SK-N-SH (cell line): ENCODE measurements around the gene FRS2. TPM values are rescaled to one million over a fixed set of nuclear protein-coding genes. Genes with fewer than 3 reads are reported as not detected.
"Not testable (repeated sequence)": the region's sequence is repeated elsewhere in the genome, so short reads cannot be mapped to it uniquely, and the experiment has no call there.

Source experiments
- CTCF ChIA-PET: fragments of 300-600, 350-600 bp; formaldehyde crosslinking; extraction: SDS; loops from one replicate; lab custom pipeline; 2021; lab: Yijun Ruan, JAX
- POLR2A ChIA-PET: fragments of 350-600 bp; sonication (Branson Sonifier 250); formaldehyde crosslinking; extraction: SDS; loops from one replicate; lab custom pipeline; 2020; ENCODE audit warnings: antibody characterized with exemption, inconsistent platforms; lab: Yijun Ruan, JAX
- DNase-seq: peaks from one replicate; pipeline ENCODE4 v3.0.0; 2012
- H2AFZ ChIP-seq: fragments of 200-600 bp; sonication (generic); 2 replicates; pipeline ENCODE4 v1.8.1; 2016; ENCODE audit warnings: antibody characterized with exemption, mild to moderate bottlenecking, low read depth
- H3F3A ChIP-seq: fragments of 200-600 bp; sonication (generic); replicated peaks from 2 replicates; pipeline ENCODE3; 2016; ENCODE audit warnings: antibody characterized with exemption, mild to moderate bottlenecking; ENCODE audit not compliant: insufficient read depth
- H3K27ac ChIP-seq, 2 experiments: fragments of 200-500 bp in 1 of 2; fragments of 200-600 bp in 1 of 2; sonication (Bioruptor generic) in 1 of 2; sonication (generic), shearing (Covaris generic) in 1 of 2; 2 replicates each; pipeline versions ENCODE4 v1.5.1 to v1.6.1; 2014 to 2016; ENCODE audit warnings: low read depth in 2 of 2, inconsistent platforms in 1 of 2, low read length in 1 of 2, mild to moderate bottlenecking in 1 of 2, mixed read lengths in 1 of 2
- H3K27me3 ChIP-seq: fragments of 200-600 bp; sonication (generic), shearing (Covaris generic); 2 replicates; pipeline ENCODE4 v1.6.1; 2016; ENCODE audit warnings: mixed run types; ENCODE audit not compliant: insufficient read depth
- H3K36me3 ChIP-seq, 2 experiments: fragments of 200-500 bp in 1 of 2; fragments of 200-600 bp in 1 of 2; sonication (Bioruptor generic) in 1 of 2; sonication (generic) in 1 of 2; replicated peaks in 1 of 2; 2 replicates each; pipeline versions ENCODE3 to v1.5.1; 2014 to 2016; ENCODE audit warnings: low read length in 1 of 2, mild to moderate bottlenecking in 1 of 2; ENCODE audit not compliant: insufficient read depth in 2 of 2, control insufficient read depth in 1 of 2
- H3K4me1 ChIP-seq, 2 experiments: fragments of 200-500 bp in 1 of 2; fragments of 200-600 bp in 1 of 2; sonication (Bioruptor generic) in 1 of 2; sonication (generic), shearing (Covaris generic) in 1 of 2; 2 replicates each; pipeline versions ENCODE4 v1.5.1 to v1.6.1; 2014 to 2016; ENCODE audit warnings: low read depth in 1 of 2, low read length in 1 of 2, mixed run types in 1 of 2; ENCODE audit not compliant: insufficient read depth in 2 of 2, control insufficient read depth in 1 of 2
- H3K4me2 ChIP-seq: fragments of 200-600 bp; sonication (generic), shearing (Covaris generic); 2 replicates; pipeline ENCODE4 v1.6.1; 2017; ENCODE audit warnings: mixed run types
- H3K4me3 ChIP-seq, 2 experiments: fragments of 200-500 bp in 1 of 2; fragments of 200-600 bp in 1 of 2; sonication (Bioruptor generic) in 1 of 2; sonication (generic), shearing (Covaris generic) in 1 of 2; 2 replicates each; pipeline versions ENCODE4 v1.5.1 to v1.8.1; 2014 to 2016; ENCODE audit warnings: low read depth in 2 of 2, inconsistent platforms in 1 of 2, low read length in 1 of 2, mild to moderate bottlenecking in 1 of 2, mixed read lengths in 1 of 2, moderate library complexity in 1 of 2
- H3K79me2 ChIP-seq: fragments of 200-600 bp; sonication (generic); 2 replicates; pipeline ENCODE4 v1.8.1; 2017; ENCODE audit warnings: mild to moderate bottlenecking; ENCODE audit not compliant: insufficient read depth
- H3K9ac ChIP-seq: fragments of 200-600 bp; sonication (generic); 2 replicates; pipeline ENCODE4 v1.6.1; 2017; ENCODE audit warnings: mixed run types
- H3K9me2 ChIP-seq: fragments of 200-600 bp; sonication (generic); 2 replicates; pipeline ENCODE4 v1.6.1; 2017; ENCODE audit warnings: mixed run types
- H3K9me3 ChIP-seq: fragments of 200-600 bp; sonication (generic); 2 replicates; pipeline ENCODE4 v1.6.1; 2017; ENCODE audit warnings: mixed run types, mild to moderate bottlenecking, moderate library complexity
- H4K20me1 ChIP-seq: fragments of 200-600 bp; sonication (generic); 2 replicates; pipeline ENCODE4 v1.6.1; 2017; ENCODE audit warnings: mild to moderate bottlenecking, mixed run types; ENCODE audit not compliant: insufficient read depth
- CHD2 ChIP-seq: fragments of 150-350 bp; IDR thresholded peaks from 2 replicates; pipeline ENCODE4 v1.6.1; 2018; ENCODE audit warnings: low read length; ENCODE audit not compliant: partially characterized antibody
- JUND ChIP-seq: IDR thresholded peaks from 2 replicates; pipeline ENCODE4 v1.4.0; 2012
- MEF2A ChIP-seq: IDR thresholded peaks from 2 replicates; pipeline ENCODE4 v1.4.0; 2012; ENCODE audit warnings: low read depth, borderline replicate concordance
- NRF1 ChIP-seq: IDR thresholded peaks from 2 replicates; pipeline ENCODE4 v1.6.1; 2012; ENCODE audit warnings: low read depth, mild to moderate bottlenecking, low read length
- POLR2AphosphoS5 ChIP-seq: IDR thresholded peaks from 2 replicates; pipeline ENCODE4 v1.6.1; 2012; ENCODE audit warnings: low read depth, low read length
- RCOR1 ChIP-seq: fragments of 150-350 bp; IDR thresholded peaks from 2 replicates; pipeline ENCODE4 v1.6.1; 2017; ENCODE audit warnings: antibody characterized with exemption, low read length
- SIN3A ChIP-seq: IDR thresholded peaks from 2 replicates; pipeline ENCODE4 v1.6.1; 2012; ENCODE audit warnings: low read depth, mild to moderate bottlenecking, low read length, moderate library complexity, borderline replicate concordance
- YY1 ChIP-seq: IDR thresholded peaks from 2 replicates; pipeline ENCODE4 v1.4.0; 2012; ENCODE audit warnings: low read depth, mild to moderate bottlenecking
- WGBS: methylation state at CpG from one replicate; pipeline ENCODE4 v1.1.6; 2017; ENCODE audit warnings: low lambda C conversion rate; 5-methylcytosine and 5-hydroxymethylcytosine counted together
- polyA plus RNA-seq, 3 experiments: library from polyadenylated mRNA; depleted of rRNA; stranded (reverse); fragments of >200 nt; gene quantifications; 2 replicates each; pipeline ENCODE4 v1.2.3, GENCODE V29; 2012
- TF ChIP-seq, protein P1 (sequence below): fragments of 150-350 bp; IDR thresholded peaks from 2 replicates; pipeline ENCODE4 v1.6.1; 2017; ENCODE audit warnings: antibody characterized with exemption, low read length, low read depth, borderline replicate concordance

FRS2 gene
- polyA plus RNA-seq, 1 of the 3 experiments (the other 2 are of a cell fraction): 7.1 TPM

- peaks cover 11% of the 10 kb centered on the region for H3F3A ChIP-seq
- peaks cover 49% of the 10 kb centered on the region in 2 experiments for H3K36me3 ChIP-seq
- no peaks in the 10 kb centered on the region for H3K79me2 ChIP-seq
- POLR2A ChIA-PET: no interaction called here
- H2AFZ ChIP-seq: no peak overlapping the region
- H3K9me2 ChIP-seq: no peaks in the 10 kb centered on the region
- H3K4me1 ChIP-seq: no peaks in the 10 kb centered on the region
- no peak overlapping the region for H3K9ac ChIP-seq
- no peaks in the 10 kb centered on the region for H3K27me3 ChIP-seq
- no peaks in the 10 kb centered on the region; the same call in 1 of the 2 replicates for H4K20me1 ChIP-seq
- no peak overlapping the region for H3K27ac ChIP-seq
- CTCF ChIA-PET: no interaction called here
- DNase-seq: no peak
- no peak overlapping the region for H3K4me2 ChIP-seq
- TF ChIP-seq JUND (no peak), NRF1 (no peak), SIN3A (no peak)
- TF ChIP-seq, protein P1, sequence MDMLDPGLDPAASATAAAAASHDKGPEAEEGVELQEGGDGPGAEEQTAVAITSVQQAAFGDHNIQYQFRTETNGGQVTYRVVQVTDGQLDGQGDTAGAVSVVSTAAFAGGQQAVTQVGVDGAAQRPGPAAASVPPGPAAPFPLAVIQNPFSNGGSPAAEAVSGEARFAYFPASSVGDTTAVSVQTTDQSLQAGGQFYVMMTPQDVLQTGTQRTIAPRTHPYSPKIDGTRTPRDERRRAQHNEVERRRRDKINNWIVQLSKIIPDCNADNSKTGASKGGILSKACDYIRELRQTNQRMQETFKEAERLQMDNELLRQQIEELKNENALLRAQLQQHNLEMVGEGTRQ: no peak
- TF ChIP-seq, all 33 proteins: peak for 0
- Histone ChIP-seq H3K4me3 (no peak overlapping the region), H3K9me3 (no peaks in the 10 kb centered on the region)
Observed at GRCh38 chr12:69602954-69603353, 132.8 kb downstream of the FRS2 start.

DNA sequence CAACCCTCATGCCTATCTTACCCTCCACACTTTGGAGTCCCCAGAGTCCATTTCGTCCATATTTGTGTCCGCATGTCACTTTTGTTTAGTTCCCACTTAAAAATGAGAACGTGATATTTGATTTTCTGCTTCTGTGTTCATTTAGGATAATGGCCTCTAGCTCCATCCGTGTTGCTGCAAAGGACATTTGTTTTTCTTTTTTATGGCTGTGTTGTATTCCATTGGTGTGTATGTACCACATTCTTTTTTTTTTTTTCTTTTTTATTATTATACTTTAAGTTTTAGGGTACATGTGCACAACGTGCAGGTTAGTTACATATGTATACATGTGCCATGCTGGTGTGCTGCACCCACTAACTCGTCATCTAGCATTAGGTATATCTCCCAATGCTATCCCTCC lies 133.4 kb downstream of the FRS2 start:
- POLR2A ChIA-PET, H3K9me2 ChIP-seq, H3K79me2 ChIP-seq, H3K9me3 ChIP-seq, H3K27ac ChIP-seq, H4K20me1 ChIP-seq, H2AFZ ChIP-seq, H3K27me3 ChIP-seq, DNase-seq, H3K4me1 ChIP-seq, H3K9ac ChIP-seq, H3K4me2 ChIP-seq, H3K4me3 ChIP-seq: not testable (repeated sequence)
- CTCF ChIA-PET: interaction anchor here (0.8 kb wide), 1 partner anchor 37 kb away, joined by 3 read pairs; no protein-coding TSS in a partner anchor
- Histone ChIP-seq H3K36me3 (peaks cover 43% of the 10 kb centered on the region in 2 experiments), H3F3A (peaks cover 11% of the 10 kb centered on the region)
- 97% methylated on average over 6 of the region's 6 CpGs for WGBS

DNA sequence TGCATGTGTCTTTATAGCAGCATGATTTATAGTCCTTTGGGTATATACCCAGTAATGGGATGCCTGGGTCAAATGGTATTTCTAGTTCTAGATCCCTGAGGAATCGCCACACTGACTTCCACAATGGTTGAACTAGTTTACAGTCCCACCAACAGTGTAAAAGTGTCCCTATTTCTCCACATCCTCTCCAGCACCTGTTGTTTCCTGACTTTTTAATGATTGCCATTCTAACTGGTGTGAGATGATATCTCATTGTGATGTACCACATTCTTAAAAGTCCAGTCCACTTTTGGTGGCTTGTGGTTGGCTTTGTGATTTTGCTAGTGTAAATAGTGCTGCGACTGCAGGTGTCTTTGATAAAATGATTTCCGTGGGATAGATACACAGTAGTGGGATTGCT lies 134.1 kb downstream of the FRS2 start:
- H3K9ac ChIP-seq, DNase-seq, H3K4me3 ChIP-seq, H3K27me3 ChIP-seq, H4K20me1 ChIP-seq, H3K9me3 ChIP-seq, H3K4me1 ChIP-seq, H3K79me2 ChIP-seq, H3K4me2 ChIP-seq, H2AFZ ChIP-seq, H3K9me2 ChIP-seq, H3K27ac ChIP-seq: not testable (repeated sequence)
- H3K36me3 ChIP-seq: peaks cover 36% of the 10 kb centered on the region in 2 experiments
- ChIA-PET POLR2A (interaction anchor here (0.5 kb wide), 1 partner anchor 11 kb away, joined by 3 read pairs; no protein-coding TSS in a partner anchor), CTCF (interaction anchor here (0.7 kb wide), 1 partner anchor 33 kb away, joined by 3 read pairs; no protein-coding TSS in a partner anchor)
- WGBS: 91% methylated on average over 2 of the region's 3 CpGs
- peaks cover 11% of the 10 kb centered on the region for H3F3A ChIP-seq

- Histone ChIP-seq H3K36me3 (peaks cover 4 to 5% of the 10 kb centered on the region in 2 experiments), H3K4me3 (no peak overlapping the region), H3K9me2 (no peaks in the 10 kb centered on the region), H3K4me1 (no peaks in the 10 kb centered on the region), H3K27ac (no peak overlapping the region), H3K79me2 (no peaks in the 10 kb centered on the region), H3F3A (peaks cover 4% of the 10 kb centered on the region), H3K9me3 (no peaks in the 10 kb centered on the region), H3K4me2 (no peak overlapping the region), H3K9ac (no peak overlapping the region), H4K20me1 (no peaks in the 10 kb centered on the region), H3K27me3 (no peaks in the 10 kb centered on the region), H2AFZ (no peak overlapping the region)
- ChIA-PET CTCF (interaction anchor here (1.1 kb wide), 1 partner anchor 10 kb away, joined by 4 read pairs; no protein-coding TSS in a partner anchor), POLR2A (no interaction called here)
- TF ChIP-seq MEF2A (no peak), RCOR1 (no peak), YY1 (no peak), CHD2 (no peak), POLR2AphosphoS5 (no peak)
- WGBS: 89% methylated on average over 2 of the region's 2 CpGs
- DNase-seq: no peak
Observed at GRCh38 chr12:69608114-69608513, 137.9 kb downstream of the FRS2 start.
